ENCODE data around the gene PIN1. TPM values are rescaled to one million over a fixed set of nuclear protein-coding genes. Genes with fewer than 3 reads are reported as not detected.
"Not testable (repeated sequence)": the region's sequence is repeated elsewhere in the genome, so short reads cannot be mapped to it uniquely, and the experiment has no call there.

PIN1 gene
- 100 to 1,000 TPM in 1 of 2 experiments, 10 to 100 TPM in 1; 95.1 to 101 TPM for total RNA-seq

GRCh38 chr19:9834726-9835506, at the start of gene PIN1:
PIN1 (plus strand) TSS chr19:9835318; CDS start chr19:9835345, 27 bp downstream.
- POLR2A ChIA-PET = interaction anchor here (0.5 to 2.4 kb wide), 9 partner anchors 8 to 261 kb away, joined by 3 to 12 read pairs (median 4); no protein-coding TSS in a partner anchor
- H3K4me1 Mint-ChIP-seq = peaks cover 13% of the 10 kb centered on the region
- ATAC-seq (ENCODE audit: low read depth) = peak; percentile 98

GRCh38 chr19:9785367-9786331, 49.5 kb upstream of the PIN1 start:
- no peaks in the 10 kb centered on the region for H3K9me3 Mint-ChIP-seq
- DNase-seq = peak; percentile 94
- H3K4me3 Mint-ChIP-seq = peak overlapping the region; percentile 93
- POLR2A ChIA-PET = interaction anchor here (0.6 to 1.6 kb wide), 5 partner anchors 17 to 159 kb away, joined by 3 to 10 read pairs (median 6); partner anchors contain the start of genes UBL5, ZNF562 and ZNF846
- peaks cover 10% of the 10 kb centered on the region for H3K36me3 Mint-ChIP-seq
- H3K4me1 Mint-ChIP-seq = peaks cover 24% of the 10 kb centered on the region
- peak; percentile 87 for ATAC-seq (ENCODE audit: low read depth)
- peak overlapping the region; percentile 100 for H3K27ac Mint-ChIP-seq
- no peaks in the 10 kb centered on the region for H3K27me3 Mint-ChIP-seq

More at GRCh38 chr19:9834726-9835506, at the start of gene PIN1:
- H3K27me3 Mint-ChIP-seq = no peaks in the 10 kb centered on the region
- H3K27ac Mint-ChIP-seq = peak within 1 kb of the TSS; percentile 84
- peak within 1 kb of the TSS; percentile 94 for H3K4me3 Mint-ChIP-seq
- peaks cover 11% of the 10 kb centered on the region for H3K36me3 Mint-ChIP-seq
- peak; percentile 99 for DNase-seq
- no peaks in the 10 kb centered on the region for H3K9me3 Mint-ChIP-seq

- H3K36me3 Mint-ChIP-seq = peaks cover 6% of the 10 kb centered on the region
- no peaks in the 10 kb centered on the region for H3K9me3 Mint-ChIP-seq
- peak overlapping the region; percentile 100 for H3K27ac Mint-ChIP-seq
- DNase-seq = no peak
- POLR2A ChIA-PET = interaction anchor here (1.6 kb wide), 1 partner anchor 41 kb away, joined by 6 read pairs; the partner anchor contains the start of gene UBL5
- H3K27me3 Mint-ChIP-seq = no peaks in the 10 kb centered on the region
- H3K4me3 Mint-ChIP-seq = peak overlapping the region; percentile 93
- ATAC-seq (ENCODE audit: low read depth) = no peak
- peaks cover 24% of the 10 kb centered on the region for H3K4me1 Mint-ChIP-seq
Measured at GRCh38 chr19:9786342-9786741, 48.8 kb upstream of the PIN1 start.

- DNase-seq = no peak
- Mint-ChIP-seq H3K27ac (peak overlapping the region; percentile 84), H3K4me3 (peak overlapping the region; percentile 73), H3K36me3 (peaks cover 6% of the 10 kb centered on the region), H3K27me3 (no peaks in the 10 kb centered on the region), H3K4me1 (peaks cover 26% of the 10 kb centered on the region), H3K9me3 (no peaks in the 10 kb centered on the region)
- no peak for ATAC-seq (ENCODE audit: low read depth)
- POLR2A ChIA-PET = no interaction called here
Measured at GRCh38 chr19:9786819-9787218, 48.3 kb upstream of the PIN1 start.

- not testable (repeated sequence) for H3K27me3 Mint-ChIP-seq; DNase-seq; H3K4me3 Mint-ChIP-seq; H3K27ac Mint-ChIP-seq; ATAC-seq (ENCODE audit: low read depth); H3K9me3 Mint-ChIP-seq; H3K36me3 Mint-ChIP-seq
- POLR2A ChIA-PET = interaction anchor here (1.5 kb wide), 1 partner anchor 20 kb away, joined by 6 read pairs; the partner anchor contains the start of gene ZNF846
- peaks cover 26% of the 10 kb centered on the region for H3K4me1 Mint-ChIP-seq
Measured at GRCh38 chr19:9788604-9789003, 46.5 kb upstream of the PIN1 start.

- POLR2A ChIA-PET = interaction anchor here (1.5 kb wide), 1 partner anchor 20 kb away, joined by 6 read pairs; the partner anchor contains the start of gene ZNF846
- H3K27me3 Mint-ChIP-seq = no peaks in the 10 kb centered on the region
- H3K4me1 Mint-ChIP-seq = peaks cover 24% of the 10 kb centered on the region
- no peak for DNase-seq
- H3K4me3 Mint-ChIP-seq = no peak overlapping the region
- no peaks in the 10 kb centered on the region for H3K9me3 Mint-ChIP-seq
- no peaks in the 10 kb centered on the region for H3K36me3 Mint-ChIP-seq
- H3K27ac Mint-ChIP-seq = no peak overlapping the region
- no peak for ATAC-seq (ENCODE audit: low read depth)
Measured at GRCh38 chr19:9789066-9789465, 46.1 kb upstream of the PIN1 start.

GRCh38 chr19:9789579-9789978, 45.5 kb upstream of the PIN1 start:
- not testable (repeated sequence) for H3K27ac Mint-ChIP-seq; DNase-seq; H3K4me3 Mint-ChIP-seq; ATAC-seq (ENCODE audit: low read depth); H3K36me3 Mint-ChIP-seq; H3K9me3 Mint-ChIP-seq; H3K27me3 Mint-ChIP-seq
- POLR2A ChIA-PET = interaction anchor here (1.6 kb wide), 1 partner anchor 21 kb away, joined by 7 read pairs; the partner anchor contains the start of gene ZNF846
- peaks cover 18% of the 10 kb centered on the region for H3K4me1 Mint-ChIP-seq

- POLR2A ChIA-PET = interaction anchor here (0.6 to 1.6 kb wide), 4 partner anchors 22 to 671 kb away, joined by 4 to 7 read pairs (median 4); partner anchors contain the start of genes ZNF561 and ZNF846
- H3K9me3 Mint-ChIP-seq; H3K27me3 Mint-ChIP-seq; H3K27ac Mint-ChIP-seq; ATAC-seq (ENCODE audit: low read depth); H3K36me3 Mint-ChIP-seq; DNase-seq: not testable (repeated sequence)
- Mint-ChIP-seq H3K4me1 (peaks cover 12% of the 10 kb centered on the region), H3K4me3 (peak overlapping the region; percentile 98)
Measured at GRCh38 chr19:9791073-9791367, 44.1 kb upstream of the PIN1 start.

GRCh38 chr19:9791552-9792205, 43.4 kb upstream of the PIN1 start:
- Mint-ChIP-seq H3K9me3 (no peaks in the 10 kb centered on the region), H3K36me3 (no peaks in the 10 kb centered on the region), H3K4me1 (peaks cover 17% of the 10 kb centered on the region), H3K27ac (peak overlapping the region; percentile 100), H3K27me3 (no peaks in the 10 kb centered on the region), H3K4me3 (peak overlapping the region; percentile 98)
- POLR2A ChIA-PET = interaction anchor here (0.6 to 1.6 kb wide), 2 partner anchors 39 to 170 kb away, joined by 4 read pairs; partner anchors contain the start of gene ZNF561
- ATAC-seq (ENCODE audit: low read depth) (peak; percentile 64), DNase-seq (peak; percentile 92)

GRCh38 chr19:9792206-9793070, 42.7 kb upstream of the PIN1 start:
- peak; percentile 87 for DNase-seq
- ATAC-seq (ENCODE audit: low read depth) = peak; percentile 40
- Mint-ChIP-seq H3K27ac (peak overlapping the region; percentile 100), H3K36me3 (no peaks in the 10 kb centered on the region), H3K4me1 (peaks cover 17% of the 10 kb centered on the region), H3K27me3 (no peaks in the 10 kb centered on the region), H3K9me3 (no peaks in the 10 kb centered on the region), H3K4me3 (peak overlapping the region; percentile 98)
- POLR2A ChIA-PET = interaction anchor here (0.6 to 1.7 kb wide), 2 partner anchors 24 to 105 kb away, joined by 4 to 6 read pairs; partner anchors contain the start of gene ZNF846

- no peak for DNase-seq
- Mint-ChIP-seq H3K4me3 (peak overlapping the region; percentile 98), H3K4me1 (peaks cover 15% of the 10 kb centered on the region), H3K36me3 (no peaks in the 10 kb centered on the region), H3K9me3 (no peaks in the 10 kb centered on the region), H3K27me3 (no peaks in the 10 kb centered on the region), H3K27ac (peak overlapping the region; percentile 100)
- POLR2A ChIA-PET = interaction anchor here (0.6 to 1.7 kb wide), 5 partner anchors 24 to 210 kb away, joined by 4 to 6 read pairs (median 6); partner anchors contain the start of genes UBL5 and ZNF846
- peak; percentile 21 for ATAC-seq (ENCODE audit: low read depth)
Measured at GRCh38 chr19:9793071-9793591, 42.0 kb upstream of the PIN1 start.
